ENCODE results near the gene ADIPOR1.
"Not testable (repeated sequence)": the region's sequence is repeated elsewhere in the genome, so short reads cannot be mapped to it uniquely, and the experiment has no call there.

Gene ADIPOR1

DNA sequence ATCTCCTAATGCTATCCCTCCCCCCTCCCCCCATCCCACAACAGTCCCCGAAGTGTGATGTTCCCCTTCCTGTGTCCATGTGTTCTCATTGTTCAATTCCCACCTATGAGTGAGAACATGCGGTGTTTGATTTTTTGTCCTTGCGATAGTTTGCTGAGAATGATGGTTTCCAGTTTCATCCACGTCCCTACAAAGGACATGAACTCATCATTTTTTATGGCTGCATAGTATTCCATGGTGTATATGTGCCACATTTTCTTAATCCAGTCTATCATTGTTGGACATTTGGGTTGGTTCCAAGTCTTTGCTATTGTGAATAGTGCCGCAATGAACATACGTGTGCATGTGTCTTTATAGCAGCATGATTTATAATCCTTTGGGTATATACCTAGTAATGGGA, 21.7 kb downstream of the ADIPOR1 start:
- DNase-seq (ENCODE audit: low read depth) = not testable (repeated sequence)

DNA sequence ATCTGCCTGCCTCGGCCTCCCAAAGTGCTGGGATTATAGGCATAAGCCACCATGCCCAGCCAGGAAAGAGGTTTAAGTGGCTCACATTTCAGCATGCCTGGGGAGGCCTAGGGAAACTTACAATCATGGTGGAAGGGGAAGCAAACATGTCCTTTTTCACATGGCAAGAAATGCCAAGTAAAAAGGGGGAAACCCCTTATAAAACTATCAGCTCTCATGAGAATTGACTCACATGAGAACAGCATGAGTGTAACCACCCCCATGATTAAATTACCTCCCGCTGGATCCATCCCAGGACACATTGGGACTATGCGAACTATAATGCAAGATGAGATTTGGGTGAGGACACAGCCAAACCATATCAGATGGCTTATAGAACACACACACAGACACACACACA, 22.3 kb downstream of the ADIPOR1 start:
- DNase-seq (ENCODE audit: low read depth) = no peak

GRCh38 chr1:202934755-202935154, 23.4 kb downstream of the ADIPOR1 start:
- no peak for DNase-seq (ENCODE audit: low read depth)

DNA sequence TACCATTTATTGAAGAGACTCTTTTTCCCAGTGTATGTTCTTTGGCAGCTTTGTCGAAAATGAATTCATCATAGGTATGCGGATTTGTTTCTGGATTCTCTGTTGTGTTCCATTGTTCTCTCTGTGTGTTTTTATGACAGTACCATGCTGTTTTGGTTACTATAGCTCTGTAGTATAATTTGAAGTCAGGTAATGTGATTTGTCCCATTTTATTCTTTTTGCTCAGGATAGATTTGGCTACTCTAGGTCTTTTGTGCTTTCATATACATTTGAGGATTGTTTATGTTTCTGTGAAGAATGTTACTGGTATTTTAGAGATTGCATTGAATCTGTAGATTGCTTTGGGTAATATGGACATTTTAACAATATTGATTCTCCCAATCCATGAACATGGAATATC, 25.6 kb downstream of the ADIPOR1 start:
- DNase-seq (ENCODE audit: low read depth) = no peak

DNA sequence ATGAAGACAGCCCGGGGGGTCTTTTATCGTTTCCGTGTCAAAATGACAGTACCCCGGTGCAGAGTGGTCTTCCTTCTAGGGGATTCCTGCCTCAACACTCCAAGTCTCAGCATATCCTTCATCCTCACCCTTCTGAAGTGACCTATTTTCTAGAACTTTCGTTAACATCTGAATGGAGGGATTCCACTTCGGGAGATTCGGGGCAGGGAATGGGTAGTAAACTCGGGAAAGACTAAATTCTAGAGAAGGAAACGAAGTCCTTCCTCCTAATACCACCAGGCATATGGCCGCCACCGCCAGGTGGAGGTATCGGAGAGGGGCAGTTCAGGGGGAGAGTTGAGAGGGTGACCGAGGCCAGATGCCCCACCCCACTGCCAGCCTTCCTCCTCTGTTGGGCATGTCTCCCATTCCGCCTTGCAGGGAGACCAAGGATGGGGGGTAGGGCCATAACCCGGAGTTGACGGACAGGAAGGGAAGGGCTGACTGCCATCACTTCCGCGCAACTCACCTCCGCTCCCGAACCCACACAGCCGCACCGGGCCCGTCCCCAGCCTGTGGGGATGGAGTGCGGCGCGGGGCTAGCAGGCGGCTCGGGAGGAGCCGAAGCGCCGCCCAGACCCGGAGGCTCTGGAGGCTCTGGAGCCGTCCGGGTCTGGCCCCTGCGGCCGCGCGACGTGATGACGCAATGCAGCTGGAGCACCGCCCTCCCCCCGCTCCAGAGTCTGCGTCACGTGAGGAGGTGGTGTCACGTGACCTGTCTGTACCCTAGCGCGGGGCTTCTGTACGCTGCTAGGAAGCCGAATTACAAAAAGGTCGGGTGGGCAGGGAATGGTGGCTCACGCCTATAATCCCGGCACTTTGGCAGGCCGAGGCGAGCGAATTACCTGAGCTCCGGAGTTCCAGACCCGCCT, 31.3 kb downstream of the ADIPOR1 start, which contains the start of gene KLHL12:
Gene KLHL12 (minus strand): TSS at position 654 of the 911 bp plus-strand sequence. CDS start 2,072 bp downstream, outside the sequence.
- DNase-seq (ENCODE audit: low read depth) = peak; percentile 83

DNA sequence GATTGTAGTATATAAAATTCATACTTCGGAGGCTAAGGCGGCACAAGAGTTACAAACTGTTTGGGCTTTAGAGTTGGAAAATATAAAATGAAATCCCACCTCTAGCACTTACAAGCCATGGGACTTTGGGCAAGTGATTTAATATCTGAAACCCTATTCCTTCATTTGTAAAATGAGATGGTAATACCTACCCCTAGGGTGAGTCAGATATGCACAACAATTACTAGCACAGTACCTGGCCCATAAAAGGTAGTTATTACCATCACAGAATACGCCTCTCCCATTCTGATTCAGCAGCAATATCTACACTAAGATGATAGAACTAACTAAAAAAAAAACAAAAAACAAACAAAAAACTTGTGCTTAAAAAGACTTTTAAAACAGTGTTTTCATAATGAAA, 34.6 kb downstream of the ADIPOR1 start:
- DNase-seq (ENCODE audit: low read depth) = no peak

GRCh38 chr1:202919615-202920014, 38.5 kb downstream of the ADIPOR1 start:
- no peak for DNase-seq (ENCODE audit: low read depth)

DNA sequence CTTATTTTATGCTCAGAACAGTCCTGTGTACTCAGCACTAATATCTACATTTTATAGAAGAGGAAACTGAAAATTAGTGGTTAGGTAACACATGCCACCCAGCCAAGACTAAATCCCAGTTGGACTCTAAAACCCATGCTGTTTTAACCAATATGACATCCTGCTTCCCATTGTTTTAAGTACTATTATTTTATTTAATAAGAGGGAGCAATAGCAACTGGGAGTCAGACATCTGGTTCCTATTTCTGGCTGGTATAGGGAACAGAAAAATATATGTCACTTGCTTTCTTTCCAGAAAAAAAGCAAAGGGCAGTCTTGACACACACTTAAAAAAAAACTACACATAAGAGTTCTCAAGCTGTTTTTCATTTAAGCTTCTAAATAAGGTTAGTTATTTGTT, 43.0 kb downstream of the ADIPOR1 start:
- no peak for DNase-seq (ENCODE audit: low read depth)

GRCh38 chr1:202912476-202912875, 45.6 kb downstream of the ADIPOR1 start:
- DNase-seq (ENCODE audit: low read depth) = not testable (repeated sequence)

GRCh38 chr1:202909494-202909893, 48.6 kb downstream of the ADIPOR1 start:
- no peak for DNase-seq (ENCODE audit: low read depth)

DNA sequence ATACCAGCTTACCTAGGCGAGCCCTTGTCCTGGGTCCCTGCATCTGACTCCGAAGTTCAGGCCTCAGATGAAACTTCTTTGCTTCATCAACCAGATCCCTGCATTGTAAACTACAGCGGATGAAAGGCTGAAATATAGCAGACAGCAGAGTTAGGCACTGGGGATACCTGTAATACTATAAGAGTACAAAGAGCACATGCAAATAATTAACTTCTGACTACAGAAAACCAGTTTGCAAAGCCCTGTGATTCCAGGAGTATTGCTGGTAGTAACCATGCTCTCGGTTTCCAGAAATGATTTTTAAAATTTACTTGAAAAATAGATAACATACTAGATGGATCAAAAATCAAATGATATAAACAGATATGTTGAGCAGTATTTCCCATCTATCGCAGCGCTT, 49.1 kb downstream of the ADIPOR1 start:
- DNase-seq (ENCODE audit: low read depth) = no peak

- DNase-seq (ENCODE audit: low read depth) = no peak
Observed at GRCh38 chr1:202905331-202905730, 52.8 kb downstream of the ADIPOR1 start.

- not testable (repeated sequence) for DNase-seq (ENCODE audit: low read depth)
Observed at GRCh38 chr1:202903808-202904207, 54.3 kb downstream of the ADIPOR1 start.

GRCh38 chr1:202901555-202901954, 56.6 kb downstream of the ADIPOR1 start:
- no peak for DNase-seq (ENCODE audit: low read depth)

DNA sequence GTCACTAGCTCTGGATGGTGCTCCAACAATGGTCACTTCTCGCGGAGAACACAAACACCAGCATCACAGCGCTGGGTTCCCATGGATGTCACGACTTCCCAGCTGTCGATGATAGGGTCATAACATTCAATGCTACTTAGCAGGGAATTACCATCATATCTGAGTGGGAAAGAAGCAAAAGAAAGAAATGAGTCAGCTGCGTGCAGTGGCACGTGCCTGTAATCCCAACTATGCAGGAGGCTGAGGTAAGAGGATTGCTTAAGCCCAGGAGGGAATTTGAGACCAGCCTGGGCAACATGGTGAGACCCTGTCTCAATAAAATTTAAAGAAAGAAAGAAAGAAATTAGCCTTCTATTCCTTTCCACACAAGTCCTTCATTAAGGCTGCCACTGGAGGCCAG, 65.6 kb downstream of the ADIPOR1 start:
- DNase-seq (ENCODE audit: low read depth) = no peak
